Stimulated activated CD8-positive, alpha-beta memory T cell treated with anti-CD3 and anti-CD28 coated beads, Interleukin-4, amount 100 ng/mL, for 24 hours (primary cell): ENCODE results near the gene KIAA1328.
"Not testable (repeated sequence)": the region's sequence is repeated elsewhere in the genome, so short reads cannot be mapped to it uniquely, and the experiment has no call there.

Experiments used
- DNase-seq: peaks from one replicate; pipeline ENCODE4 v3.0.0-alpha.2; 2020; ENCODE audit warnings: low read depth

The KIAA1328 gene

DNA sequence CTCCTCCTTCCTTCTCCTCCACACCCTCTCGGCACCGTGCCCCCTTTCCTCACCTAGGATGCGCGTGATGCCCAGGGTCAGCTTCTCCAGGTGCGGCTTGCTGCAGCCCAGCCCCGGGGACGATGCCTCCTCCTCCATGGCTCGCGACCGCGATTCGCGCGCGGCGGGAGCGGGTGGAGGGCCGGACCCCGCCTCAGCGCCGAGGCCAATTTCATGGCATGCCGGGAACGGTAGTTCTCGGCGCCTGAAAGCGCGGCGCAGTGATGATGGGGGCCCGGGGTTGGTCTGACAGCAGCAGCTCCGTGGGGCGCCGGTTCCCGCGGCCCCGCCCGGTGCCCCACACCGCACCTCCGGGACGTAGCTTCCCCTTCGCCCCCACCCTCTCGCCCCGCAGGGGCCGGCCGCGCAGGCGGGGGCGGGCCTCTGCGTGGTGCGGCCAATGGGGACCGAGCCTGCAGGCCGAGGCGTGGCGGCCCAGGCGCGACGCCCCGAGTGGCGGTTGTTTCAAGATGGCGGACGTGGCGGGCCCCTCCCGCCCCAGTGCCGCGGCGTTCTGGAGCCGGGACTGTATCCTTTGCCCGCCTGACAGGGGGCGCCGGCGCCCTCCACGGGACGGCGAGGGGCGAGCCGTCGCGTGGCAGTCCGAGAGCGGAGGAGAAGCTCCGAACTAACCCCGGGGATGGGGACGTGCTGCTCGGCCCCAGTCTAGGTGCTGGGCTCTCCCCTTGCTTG, at the start of gene KIAA1328, which contains the start of gene TPGS2:
KIAA1328 (plus strand) TSS at position 498 of the 732 bp plus-strand sequence; CDS start at position 510, 12 bp downstream.
TPGS2 (minus strand) TSS at position 373 of the 732 bp plus-strand sequence; CDS start at position 138, 235 bp downstream.
- peak; percentile 79 for DNase-seq

DNA sequence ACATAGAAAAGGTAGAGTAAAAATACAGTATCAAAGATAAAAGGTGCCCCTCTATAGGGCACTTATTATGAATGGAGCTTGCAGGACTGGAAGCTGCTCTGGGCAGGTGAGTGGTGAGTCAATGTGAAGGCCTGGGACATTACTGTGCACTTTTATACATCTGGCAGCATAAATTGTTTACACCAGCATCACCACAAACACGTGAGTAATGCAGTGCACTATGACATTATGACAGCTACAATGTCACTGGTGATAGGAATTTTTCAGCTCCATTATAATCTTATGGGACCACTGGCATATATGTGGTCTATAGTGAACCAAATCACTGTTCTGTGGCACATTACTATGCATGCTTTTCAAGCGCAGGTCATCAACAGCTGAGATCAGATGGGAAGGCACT, 48.2 kb upstream of the KIAA1328 start:
- no peak for DNase-seq

DNA sequence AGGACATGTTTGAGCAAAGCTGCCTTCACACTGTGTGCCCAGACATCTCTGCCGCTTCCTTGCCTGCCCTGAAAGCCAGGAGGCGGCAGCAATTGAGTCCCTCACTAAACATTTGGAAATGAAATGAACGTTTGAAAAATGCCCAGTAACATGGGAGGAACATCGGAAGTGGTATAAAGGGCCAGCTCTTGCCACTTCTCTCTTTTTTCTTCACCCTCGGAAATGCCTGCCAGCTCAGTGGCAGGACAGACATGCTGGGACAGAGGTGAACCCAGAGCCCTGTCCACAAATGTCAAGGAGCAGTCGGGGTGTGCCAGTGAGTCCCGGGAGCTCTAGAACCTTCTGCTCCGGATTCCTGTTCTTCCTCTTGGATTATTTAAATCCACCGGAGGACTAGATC, 46.2 kb upstream of the KIAA1328 start:
- DNase-seq = no peak

DNA sequence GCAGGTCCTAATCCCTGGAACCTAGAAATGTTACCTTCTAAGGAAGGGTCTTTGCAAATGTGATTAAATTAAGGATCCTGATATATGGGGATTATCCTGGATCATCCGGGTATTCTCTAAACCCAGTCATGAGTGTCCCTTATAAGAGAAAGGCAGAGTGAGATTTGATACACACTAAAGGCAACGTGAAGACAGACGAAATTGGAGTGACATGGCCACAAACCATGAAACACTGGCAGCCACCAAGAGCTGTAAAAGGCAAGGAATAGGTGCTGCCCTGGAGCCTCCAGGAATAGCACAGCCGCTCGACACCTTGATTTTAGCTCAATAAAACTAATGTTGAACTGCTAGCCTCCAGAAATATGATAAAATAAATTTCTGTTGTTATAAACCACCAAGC, 45.1 kb upstream of the KIAA1328 start:
- DNase-seq = no peak

DNA sequence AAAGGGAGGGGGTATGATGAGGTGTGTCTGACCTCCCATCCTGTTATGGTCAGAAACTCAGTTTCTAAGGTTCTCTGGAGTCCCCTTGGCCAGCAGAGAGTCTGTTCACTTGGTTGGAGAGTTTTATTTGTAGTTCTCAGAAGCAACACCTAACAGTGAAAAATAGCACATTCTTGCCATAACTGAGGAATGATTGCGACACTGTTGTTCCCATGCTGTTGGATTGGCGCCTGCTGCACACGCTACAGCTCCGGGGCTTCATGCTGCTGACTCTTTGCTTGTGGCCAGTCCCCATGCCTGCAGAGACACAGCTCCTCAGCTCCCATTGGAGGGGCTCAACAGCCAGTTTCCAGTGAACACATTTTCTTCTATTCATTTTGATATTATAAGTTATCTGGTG, 42.2 kb upstream of the KIAA1328 start:
- no peak for DNase-seq

DNA sequence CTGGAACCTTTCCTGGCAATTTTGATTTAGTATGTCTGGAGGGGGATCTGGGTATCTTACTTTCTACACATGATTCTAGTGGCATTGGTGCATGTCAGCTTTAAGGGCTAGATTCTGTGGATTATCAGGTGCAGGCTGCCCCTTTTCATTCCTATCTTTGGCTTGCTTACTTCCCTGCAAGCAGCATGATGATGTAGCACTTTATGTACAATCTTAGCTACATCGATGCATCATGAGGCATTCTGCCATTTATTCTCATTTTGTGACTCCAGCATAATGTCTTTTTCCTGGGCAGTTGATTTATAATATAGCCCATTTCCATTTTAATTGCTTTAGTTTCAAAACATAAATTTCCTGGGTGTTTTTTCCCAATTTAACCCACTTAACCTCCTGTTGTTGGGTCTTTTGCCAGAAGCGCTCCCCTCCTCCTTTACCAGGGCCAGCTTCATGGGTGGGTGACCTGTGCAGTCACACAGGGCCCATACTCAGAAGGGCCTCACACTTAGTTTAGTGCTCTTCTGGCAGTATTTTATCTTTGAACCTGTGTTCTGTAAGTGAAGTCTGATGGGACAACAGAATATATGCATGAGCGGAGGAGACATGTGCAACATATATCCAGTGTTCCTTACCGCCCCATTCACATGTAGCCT, 36.2 kb upstream of the KIAA1328 start:
- DNase-seq = no peak

DNA sequence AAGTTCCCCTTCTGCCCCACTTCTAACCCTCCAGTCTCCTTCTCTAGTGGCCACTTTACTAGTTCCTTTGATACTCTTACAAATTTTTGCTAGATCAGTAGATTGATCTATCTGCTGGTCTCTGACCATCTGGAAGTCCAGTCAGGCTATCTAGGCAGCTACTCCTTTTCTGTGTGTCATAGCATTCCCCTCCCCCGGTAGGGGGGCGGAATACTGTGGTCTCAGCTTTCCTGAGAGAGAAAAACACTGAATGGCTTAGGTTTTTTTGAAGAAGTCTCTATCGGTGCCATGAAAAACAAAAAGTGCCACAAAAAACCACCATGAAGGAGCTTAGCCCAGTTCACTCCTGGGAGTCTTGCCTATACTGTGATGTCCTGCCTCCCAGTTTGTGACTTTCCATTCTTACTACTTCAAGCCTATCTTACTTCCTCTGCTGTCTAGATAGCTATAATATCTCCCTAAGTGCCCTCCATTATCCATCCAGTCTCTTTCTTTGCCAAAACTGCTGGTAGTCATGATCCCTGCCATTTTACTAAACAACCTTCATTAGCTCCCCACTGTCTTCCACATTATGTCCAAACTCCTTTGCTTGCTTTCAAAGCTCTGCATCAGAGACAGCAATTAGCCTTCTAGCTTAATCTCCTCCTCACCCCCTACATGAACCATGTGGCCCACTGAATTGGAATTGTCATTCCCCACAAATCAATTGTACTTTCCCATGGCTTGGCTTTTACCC, 30.0 kb upstream of the KIAA1328 start:
- no peak for DNase-seq

DNA sequence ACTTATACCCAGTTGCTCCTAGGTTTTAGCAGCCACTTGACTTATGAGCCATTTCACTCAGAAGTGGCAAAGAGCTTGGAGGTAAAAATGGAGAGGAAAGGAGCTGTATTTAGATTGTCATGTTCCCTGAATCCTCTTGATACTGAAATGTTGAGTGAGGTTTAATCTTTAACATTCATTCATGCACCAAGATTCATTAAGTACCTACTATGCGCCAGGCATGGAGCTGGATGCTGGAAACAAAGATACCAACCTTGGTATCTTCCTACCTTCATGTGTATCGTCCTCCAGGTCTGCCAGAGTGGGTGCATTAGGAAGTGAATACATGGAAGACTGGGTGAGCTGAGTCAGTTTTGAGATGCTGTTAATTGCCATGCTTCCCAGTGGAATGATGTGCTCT, 23.8 kb upstream of the KIAA1328 start:
- no peak for DNase-seq

DNA sequence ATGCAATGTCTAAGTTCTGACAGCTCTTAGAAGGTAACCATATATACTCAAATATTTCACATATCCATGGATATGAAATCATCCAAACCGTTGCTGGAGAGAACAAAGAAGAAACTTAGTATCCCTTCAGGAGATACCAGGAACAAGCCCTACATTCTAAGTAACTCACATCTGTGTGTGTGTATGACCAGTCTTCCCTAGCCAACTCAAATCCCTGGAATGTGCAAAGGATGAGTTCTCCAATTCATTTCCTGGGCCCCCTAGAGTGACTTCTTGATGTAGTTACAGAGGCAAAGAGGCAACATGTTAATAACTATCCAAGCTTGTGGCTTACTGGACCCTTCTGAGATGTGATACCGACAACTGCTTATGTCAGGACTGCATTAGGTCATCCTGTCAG, 20.2 kb upstream of the KIAA1328 start:
- DNase-seq = no peak

DNA sequence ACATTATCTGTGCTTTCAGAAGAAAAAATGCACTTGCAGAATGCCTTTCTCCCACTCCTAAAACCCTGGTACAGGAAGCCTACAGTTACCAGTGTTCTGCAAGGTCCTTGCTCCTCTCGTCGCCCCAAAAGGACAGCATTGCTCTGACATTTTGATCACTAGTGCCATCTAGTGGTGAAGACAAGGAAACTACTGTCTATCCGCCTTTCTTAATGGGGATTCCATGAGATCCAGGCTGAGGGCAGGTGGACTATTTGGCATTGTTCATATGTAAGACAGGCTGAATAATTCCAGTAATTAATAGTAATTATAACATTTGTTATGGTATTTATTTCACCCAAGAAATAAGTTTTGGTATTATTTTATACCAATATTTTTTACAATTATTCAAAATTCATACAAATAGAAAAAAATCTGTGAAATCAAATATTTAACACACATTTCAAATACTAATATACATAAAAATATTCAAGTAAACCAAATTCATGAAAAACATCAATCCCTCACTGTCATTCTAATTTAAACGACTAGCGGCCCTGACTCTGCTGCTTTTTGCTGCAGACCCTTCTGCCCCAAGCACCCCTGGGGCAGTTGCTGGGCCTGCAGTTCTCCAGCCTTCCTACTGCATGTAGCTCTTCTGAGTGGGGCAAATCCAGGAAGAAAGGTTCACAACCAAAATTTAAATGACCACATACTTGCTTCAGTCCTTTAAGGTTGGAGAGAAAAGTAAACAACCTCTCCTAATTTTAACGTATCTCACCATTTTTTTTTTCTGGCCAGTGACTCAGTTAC, 19.1 kb upstream of the KIAA1328 start:
- no peak for DNase-seq

DNA sequence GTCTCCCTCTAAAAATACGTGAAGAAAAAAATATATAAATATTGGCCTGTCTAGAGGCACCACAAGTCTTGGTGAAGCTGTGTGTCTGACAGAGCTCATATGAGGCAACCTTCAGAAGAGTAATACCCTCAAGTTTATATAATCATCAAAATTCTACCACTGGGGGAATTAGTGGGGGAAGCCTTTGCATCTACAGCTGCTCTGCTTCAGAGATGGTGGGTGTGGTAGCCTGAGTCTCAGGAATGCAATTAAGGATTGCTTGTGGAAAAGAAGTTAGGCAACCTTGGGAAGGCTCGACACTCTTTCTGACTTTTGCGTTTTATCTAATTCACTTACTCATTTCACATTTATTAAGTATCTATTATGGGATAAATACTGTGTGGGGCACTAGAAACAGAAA, 17.5 kb upstream of the KIAA1328 start:
- DNase-seq = no peak

DNA sequence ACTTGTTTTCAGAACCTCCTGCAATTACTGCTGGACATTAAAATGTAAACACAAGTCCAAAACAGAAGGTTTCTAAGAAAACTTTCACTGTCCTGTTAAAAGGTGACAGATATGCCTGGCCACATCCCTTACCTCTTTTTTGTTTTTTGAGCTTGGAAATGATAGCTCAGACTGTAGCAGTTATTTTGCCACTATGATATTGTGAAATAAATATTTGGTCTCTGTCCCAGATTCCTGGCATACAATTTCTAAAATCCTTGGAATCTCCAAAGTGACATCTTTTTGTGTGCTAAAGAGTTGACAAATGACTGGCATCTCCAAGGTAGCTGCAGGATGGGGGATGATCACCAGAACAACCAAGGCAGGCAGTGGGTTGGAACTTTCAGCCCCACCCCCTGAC, 17.0 kb upstream of the KIAA1328 start:
- DNase-seq = no peak

DNA sequence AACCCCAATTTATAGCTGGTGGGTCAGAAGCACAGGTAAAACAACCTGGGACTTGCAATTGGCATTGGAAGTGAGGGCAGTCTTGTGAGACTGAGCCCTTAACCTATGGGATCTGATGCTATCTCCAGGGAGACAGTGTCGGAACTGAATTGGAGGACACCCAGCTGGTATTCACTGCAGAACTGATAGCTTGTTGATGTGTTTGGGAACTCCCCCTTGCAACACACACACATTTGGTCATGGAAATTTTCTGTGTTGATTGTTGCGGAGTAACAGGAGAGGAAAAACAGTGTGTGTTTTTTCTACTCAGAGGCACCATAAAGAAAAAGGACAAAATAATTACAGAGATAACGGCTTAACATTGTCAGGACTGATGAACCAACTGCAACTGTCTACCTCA, 16.2 kb upstream of the KIAA1328 start:
- no peak for DNase-seq

DNA sequence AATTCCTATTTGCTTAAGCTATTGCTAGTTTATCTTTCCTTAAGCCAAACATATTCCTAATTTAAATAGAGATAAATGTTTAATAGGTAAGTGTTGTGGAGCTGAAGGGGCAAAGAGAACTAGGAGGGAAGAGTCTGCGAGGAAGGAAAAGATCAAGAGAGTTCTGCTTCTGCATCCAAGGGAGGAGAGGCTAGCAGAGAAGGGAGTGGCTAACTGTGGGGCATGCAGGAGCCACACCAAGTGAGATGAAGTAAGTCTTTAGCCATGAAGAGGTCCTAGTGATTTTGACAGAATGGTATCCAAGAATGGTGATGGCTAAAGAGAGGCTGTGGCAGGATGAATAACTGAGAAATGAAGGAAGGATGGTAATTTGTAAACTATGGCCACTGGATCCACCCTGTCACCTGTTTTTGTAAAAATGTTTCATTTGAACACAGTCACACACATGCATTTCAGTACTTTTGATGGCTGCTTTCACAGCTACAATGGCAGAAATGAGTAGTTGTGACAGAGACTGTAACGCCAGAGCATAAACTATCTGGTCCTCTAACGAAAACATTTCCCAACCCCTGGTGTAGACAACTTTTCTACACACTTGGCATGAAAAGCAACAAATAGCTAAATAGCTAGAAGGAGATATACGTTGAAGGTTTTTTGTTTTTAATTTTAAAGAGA, 15.7 kb upstream of the KIAA1328 start:
- DNase-seq = no peak

DNA sequence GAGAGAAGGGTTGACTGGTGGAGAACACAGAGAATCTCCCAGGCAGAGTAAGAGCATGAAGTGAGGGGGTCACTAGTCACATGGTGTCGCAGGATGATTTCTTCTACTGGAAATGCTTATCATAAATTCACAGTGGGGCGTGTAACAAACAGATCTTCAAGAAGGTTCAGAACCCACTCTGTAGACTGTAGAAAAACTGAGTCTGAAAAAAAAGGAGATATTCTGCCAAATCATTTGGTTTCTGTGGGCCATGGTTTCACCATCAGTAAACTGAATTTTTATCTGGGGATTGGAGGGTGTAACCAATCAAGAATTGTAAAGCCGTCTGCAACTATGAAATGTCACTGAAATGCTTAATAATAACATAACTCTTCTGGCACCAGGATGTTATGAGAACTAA, 15.1 kb upstream of the KIAA1328 start:
- no peak for DNase-seq

DNA sequence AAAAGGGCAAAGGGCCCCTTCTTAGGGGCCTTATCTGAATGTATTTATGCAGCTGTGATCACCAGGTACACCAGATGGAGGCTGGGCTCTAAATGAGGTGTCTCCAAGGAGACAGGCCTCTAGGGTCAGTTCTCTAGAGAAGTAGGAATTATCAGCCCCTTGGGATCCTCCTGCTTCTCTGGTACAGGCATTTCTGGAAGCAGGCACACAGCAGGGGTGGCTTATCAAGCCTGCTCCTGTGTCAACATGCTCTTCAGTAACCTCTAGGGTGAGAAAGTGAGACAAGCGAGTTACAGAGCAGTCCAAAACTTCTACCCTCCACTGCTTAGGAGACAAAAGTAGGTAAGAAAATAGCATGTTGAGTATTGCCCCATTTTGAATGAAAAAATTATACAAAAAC, 13.9 kb upstream of the KIAA1328 start:
- DNase-seq = no peak

DNA sequence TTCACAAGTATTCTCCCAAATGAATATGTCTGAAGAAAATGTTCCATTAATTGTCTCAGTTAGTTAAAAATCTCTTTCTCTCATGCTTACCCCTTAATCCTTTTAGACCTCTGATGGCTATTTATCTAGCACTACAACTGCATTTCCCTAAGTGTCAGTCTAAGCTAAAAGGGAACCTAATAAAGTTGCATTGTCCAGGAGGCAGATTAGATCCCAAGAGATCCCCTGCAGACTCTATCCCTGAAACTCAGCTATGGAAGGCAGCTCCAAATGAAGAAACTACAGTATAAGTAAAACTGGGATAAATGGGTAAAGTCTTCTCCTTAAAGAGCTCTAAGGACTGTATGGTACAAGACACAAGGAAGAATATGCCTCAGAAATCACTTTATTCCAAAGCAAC, 12.8 kb upstream of the KIAA1328 start:
- not testable (repeated sequence) for DNase-seq

DNA sequence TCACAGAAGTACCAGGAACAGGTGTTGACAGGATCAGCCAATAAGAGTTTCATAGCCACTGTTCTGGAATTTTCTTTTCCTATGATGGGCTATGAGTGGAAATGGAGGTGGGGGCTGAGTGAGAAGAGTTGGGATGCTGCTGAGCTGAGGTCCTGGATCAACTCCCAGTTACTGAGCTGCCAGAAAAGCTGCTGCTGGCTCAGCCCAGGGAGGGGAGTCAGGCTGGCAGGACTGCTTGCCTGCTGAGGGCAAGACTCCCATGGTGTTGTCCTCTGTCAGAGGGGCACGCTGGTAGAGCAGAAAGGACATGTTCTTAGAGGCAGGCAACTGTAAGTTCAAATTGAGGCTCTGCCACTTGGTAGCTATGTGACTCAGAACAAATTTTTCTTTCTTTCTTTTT, 11.9 kb upstream of the KIAA1328 start:
- DNase-seq = no peak

DNA sequence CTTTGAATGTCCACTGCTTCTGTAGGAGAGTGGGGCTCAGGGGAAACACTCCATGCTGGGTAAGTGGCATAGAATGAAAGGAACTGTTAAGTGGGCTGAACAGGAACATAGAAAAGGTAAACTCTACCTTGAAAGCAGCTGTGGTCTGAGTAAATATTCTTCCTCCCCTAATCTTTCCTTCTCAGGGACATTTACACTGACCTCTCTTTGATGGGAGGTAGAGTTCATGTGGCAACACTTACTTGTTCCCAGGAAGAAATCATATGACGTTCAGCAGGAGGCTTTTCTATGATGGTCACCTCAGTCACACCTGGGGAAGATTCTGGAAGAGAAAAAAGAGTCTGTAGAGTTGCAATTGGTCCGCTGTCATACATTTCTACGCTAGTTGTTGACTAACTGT, 10.3 kb upstream of the KIAA1328 start:
- no peak for DNase-seq

DNA sequence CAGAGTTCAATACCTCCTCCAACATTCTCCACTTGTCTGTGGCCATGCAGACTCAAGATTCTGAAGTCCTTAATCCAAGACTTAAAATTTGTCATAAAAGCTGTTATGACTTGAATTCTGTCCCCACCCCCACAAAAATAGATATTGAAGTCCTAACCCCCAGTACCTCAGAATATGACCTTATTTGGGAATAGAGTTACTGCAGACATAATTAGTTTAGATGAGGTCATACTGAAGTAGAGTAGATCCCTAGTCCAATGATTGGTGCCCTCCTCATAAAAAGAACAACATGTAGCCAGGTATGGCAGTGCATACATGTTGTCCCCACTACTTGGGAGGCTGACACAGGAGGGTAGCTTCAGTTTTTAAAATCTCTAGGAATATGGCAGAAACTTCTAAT, 9.3 kb upstream of the KIAA1328 start:
- DNase-seq = no peak

DNA sequence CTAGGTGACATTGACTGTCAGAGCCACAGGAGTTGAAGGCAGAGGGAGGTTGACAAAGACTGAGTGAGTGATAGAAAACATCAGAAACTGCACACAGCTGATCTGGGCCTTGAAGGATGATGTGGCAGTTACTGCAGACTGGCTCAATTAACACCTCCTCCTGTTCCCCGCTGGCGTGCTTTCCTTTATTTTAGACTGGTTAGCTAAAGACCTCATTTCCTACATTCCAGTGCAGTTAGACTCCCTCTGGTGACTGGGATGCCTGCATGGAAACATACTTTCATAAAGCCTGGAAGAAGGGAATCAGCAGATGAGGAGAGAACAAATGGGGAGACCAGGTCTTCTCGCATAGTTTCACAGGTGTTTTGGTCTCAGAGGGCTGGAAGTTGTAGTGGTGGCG, 7.2 kb upstream of the KIAA1328 start:
- no peak for DNase-seq

DNA sequence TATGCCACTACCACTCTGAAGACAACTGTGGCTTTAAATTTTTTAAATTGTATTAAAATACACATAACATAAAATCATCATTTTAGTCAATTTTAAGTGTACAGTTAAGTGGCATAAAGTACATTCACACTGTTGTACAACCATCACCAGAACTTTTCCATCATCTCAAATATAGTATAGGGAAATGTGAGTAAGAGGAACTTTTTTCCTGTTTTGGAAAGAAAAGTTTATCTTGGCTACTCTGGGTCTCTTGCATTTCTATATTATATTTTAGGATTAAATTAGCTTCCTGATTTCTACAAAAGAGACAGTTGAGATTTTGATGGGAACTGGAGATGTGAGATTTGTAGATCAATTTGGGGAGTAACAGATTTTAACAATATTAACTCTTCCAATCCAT, 3.4 kb upstream of the KIAA1328 start:
- no peak for DNase-seq
